HepG2 (cell line): ENCODE data around the gene GNAZ. TPM values are rescaled to one million over a fixed set of nuclear protein-coding genes. Genes with fewer than 3 reads are reported as not detected.

Source experiments
- ATAC-seq: fragments of 200-7000 bp; cut with Tn5 transposase; 3 replicates; pipeline ENCODE4 v1.9.1; 2020; ENCODE audit warnings: mild to moderate bottlenecking, moderate library complexity
- BruUV-seq: library from RNA; stranded (reverse); fragments of 400-500 nt; replicated peaks from 2 replicates; lab custom pipeline; 2021; lab: Mats Ljungman, UMichigan
- CTCF ChIA-PET: fragments of 300-600 bp; formaldehyde crosslinking; extraction: SDS; loops from one replicate; lab custom pipeline; 2021; ENCODE audit warnings: low total read pairs, inconsistent platforms, low intra/inter-chr PET ratio; lab: Yijun Ruan, JAX
- POLR2A ChIA-PET: fragments of 350-600 bp; sonication (Branson Sonifier 250); formaldehyde crosslinking; loops from one replicate; lab custom pipeline; 2020; ENCODE audit warnings: antibody characterized with exemption, inconsistent platforms; lab: Yijun Ruan, JAX
- DNase-seq: peaks from one replicate; pipeline ENCODE4 v3.0.0-alpha.2; 2015; ENCODE audit warnings: low spot score
- FAIRE-seq: peaks from 3 replicates; lab custom pipeline; 2011; peaks lifted over from hg19 to GRCh38; lab: Jason Lieb, UNC
- H2AFZ ChIP-seq: one replicate; pipeline ENCODE4 v1.6.1; 2011; ENCODE audit warnings: low read length, inconsistent platforms
- H3K27ac ChIP-seq: fragments of 300-600 bp; 3 replicates; pipeline ENCODE4 v1.8.0; 2011; ENCODE audit warnings: mixed run types, mild to moderate bottlenecking, mixed read lengths, low read length, inconsistent platforms; ENCODE audit not compliant: insufficient read depth; ENCODE audit errors: extremely low read length
- H3K27me3 ChIP-seq, 2 experiments: fragments of 200-600 bp in 1 of 2; 2 replicates in 1 of 2; 3 replicates in 1 of 2; pipeline versions ENCODE4 v1.6.0 to v1.8.0; 2011; ENCODE audit warnings: low read length in 2 of 2, mild to moderate bottlenecking in 2 of 2, moderate library complexity in 2 of 2, inconsistent platforms in 1 of 2; ENCODE audit not compliant: insufficient read depth in 2 of 2, control insufficient read depth in 1 of 2
- H3K36me3 ChIP-seq, 2 experiments: fragments of 200-600 bp in 1 of 2; replicated peaks in 1 of 2; 2 replicates in 1 of 2; 3 replicates in 1 of 2; pipeline versions ENCODE4 v1.5.1 to v1.8.0; 2011; ENCODE audit warnings: low read length in 2 of 2, inconsistent platforms in 1 of 2; ENCODE audit not compliant: insufficient read depth in 2 of 2, control insufficient read depth in 1 of 2
- H3K4me1 ChIP-seq: 2 replicates; pipeline ENCODE4 v1.5.1; 2012; ENCODE audit warnings: low read length, inconsistent platforms; ENCODE audit not compliant: insufficient read depth
- H3K4me2 ChIP-seq: 2 replicates; pipeline ENCODE4 v1.6.0; 2011; ENCODE audit warnings: low read depth, low read length, inconsistent platforms
- H3K4me3 ChIP-seq, 3 experiments: fragments of 200-600 bp in 1 of 3; sonication (generic), shearing (Covaris generic) in 1 of 3; replicated peaks in 1 of 3; 2 replicates each; pipeline ENCODE4 v1.5.1; 2011 to 2016; ENCODE audit warnings: low read length in 3 of 3, inconsistent platforms in 2 of 3, low read depth in 2 of 3, mild to moderate bottlenecking in 2 of 3, control low read depth in 1 of 3, mixed read lengths in 1 of 3; ENCODE audit not compliant: insufficient read depth in 1 of 3
- H3K79me2 ChIP-seq: one replicate; pipeline ENCODE4 v1.6.1; 2011; ENCODE audit warnings: low read length, inconsistent platforms; ENCODE audit not compliant: insufficient read depth
- H3K9ac ChIP-seq: 2 replicates; pipeline ENCODE4 v1.6.0; 2011; ENCODE audit warnings: mild to moderate bottlenecking, low read depth, low read length, inconsistent platforms; ENCODE audit not compliant: insufficient read depth
- H3K9me3 ChIP-seq: 2 replicates; pipeline ENCODE4 v1.5.1; 2012; ENCODE audit warnings: mild to moderate bottlenecking, low read length
- H4K20me1 ChIP-seq: 2 replicates; pipeline ENCODE4 v1.6.0; 2011; ENCODE audit warnings: inconsistent platforms, mild to moderate bottlenecking, low read length, moderate library complexity; ENCODE audit not compliant: insufficient read depth
- WGBS: methylation state at CpG from one replicate; pipeline ENCODE4 v1.1.6; 2017; ENCODE audit warnings: low lambda C conversion rate; 5-methylcytosine and 5-hydroxymethylcytosine counted together
- in situ Hi-C: cut with HindIII; loops from 2 replicates; pipeline ENCODE4 v1.10.0; 2017; ENCODE audit warnings: low pct_unique_long_range_greater_than_20kb; ENCODE audit not compliant: extremely low pct_ligation_motif_present
- intact Hi-C: fragments of 100-400 bp; cut with micrococcal nuclease; formaldehyde crosslinking; loops from one replicate; pipeline ENCODE4 v1.10.0; 2022; ENCODE audit not compliant: unreplicated experiment
- polyA plus RNA-seq, 8 experiments: library from polyadenylated mRNA; depleted of rRNA in 3 of 8; stranded (reverse) in 7 of 8; unstranded in 1 of 8; fragments of >200 nt; fragmentation: Illumina TruSeq in 4 of 8; extraction: Trizol in 4 of 8; gene quantifications; 2 replicates each; pipeline versions ENCODE4 v1.2.1 to v1.2.3, GENCODE V29; 2011 to 2016; ENCODE audit warnings: low read depth in 4 of 8, missing spikeins in 1 of 8, mixed read lengths in 1 of 8; ENCODE audit not compliant: insufficient read depth in 1 of 8
- total RNA-seq, 5 experiments: library from RNA; depleted of rRNA; stranded (reverse); fragments of >200 nt; fragmentation: Illumina TruSeq; extraction: Trizol; gene quantifications; 2 replicates each; pipeline ENCODE4 v1.2.3, GENCODE V29; 2016; ENCODE audit warnings: low read depth in 1 of 5
- TF ChIP-seq, protein P1 (sequence below): sonication (generic); formaldehyde crosslinking; IDR thresholded peaks from 2 replicates; pipeline ENCODE4 v1.4.0; 2020; ENCODE audit warnings: missing genetic modification reagents, borderline replicate concordance

GNAZ gene
- total and polyA plus RNA-seq, 2 of the 13 experiments (the other 11 are each of a cell fraction or from before 2014, with no cell fraction given) = 11.4 to 22.3 TPM

DNA sequence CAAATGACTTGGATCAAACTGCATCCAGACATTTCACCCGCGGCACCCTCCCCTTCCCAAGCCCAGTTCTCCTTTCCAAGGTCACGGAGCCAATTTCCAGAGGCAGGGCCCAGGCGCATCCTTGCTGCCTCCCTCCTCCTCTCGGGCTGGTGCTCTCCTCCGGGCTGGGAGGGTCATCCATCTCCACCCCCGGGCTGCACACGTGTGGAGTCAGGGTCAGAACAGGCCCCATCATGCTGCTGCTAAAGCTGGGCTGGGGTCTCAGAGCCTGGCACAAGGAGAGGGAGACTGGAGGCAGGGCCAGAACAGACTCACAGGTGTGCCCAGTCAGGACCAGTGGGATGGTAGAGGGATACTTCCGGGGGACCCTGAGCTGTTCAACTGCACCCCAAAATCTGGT lies 57.5 kb downstream of the GNAZ start:
- H3K27me3 ChIP-seq = no peaks in the 10 kb centered on the region
- H3K4me3 ChIP-seq = no peak overlapping the region
- H3K27ac ChIP-seq = no peak overlapping the region
- no peak overlapping the region for H3K9ac ChIP-seq
- no peak for DNase-seq
- peaks cover 2 to 4% of the 10 kb centered on the region in 2 experiments; a peak in 2 of 5 replicates for H3K36me3 ChIP-seq
- no peak for FAIRE-seq
- no TSS peak for BruUV-seq
- TF ChIP-seq, protein P1, sequence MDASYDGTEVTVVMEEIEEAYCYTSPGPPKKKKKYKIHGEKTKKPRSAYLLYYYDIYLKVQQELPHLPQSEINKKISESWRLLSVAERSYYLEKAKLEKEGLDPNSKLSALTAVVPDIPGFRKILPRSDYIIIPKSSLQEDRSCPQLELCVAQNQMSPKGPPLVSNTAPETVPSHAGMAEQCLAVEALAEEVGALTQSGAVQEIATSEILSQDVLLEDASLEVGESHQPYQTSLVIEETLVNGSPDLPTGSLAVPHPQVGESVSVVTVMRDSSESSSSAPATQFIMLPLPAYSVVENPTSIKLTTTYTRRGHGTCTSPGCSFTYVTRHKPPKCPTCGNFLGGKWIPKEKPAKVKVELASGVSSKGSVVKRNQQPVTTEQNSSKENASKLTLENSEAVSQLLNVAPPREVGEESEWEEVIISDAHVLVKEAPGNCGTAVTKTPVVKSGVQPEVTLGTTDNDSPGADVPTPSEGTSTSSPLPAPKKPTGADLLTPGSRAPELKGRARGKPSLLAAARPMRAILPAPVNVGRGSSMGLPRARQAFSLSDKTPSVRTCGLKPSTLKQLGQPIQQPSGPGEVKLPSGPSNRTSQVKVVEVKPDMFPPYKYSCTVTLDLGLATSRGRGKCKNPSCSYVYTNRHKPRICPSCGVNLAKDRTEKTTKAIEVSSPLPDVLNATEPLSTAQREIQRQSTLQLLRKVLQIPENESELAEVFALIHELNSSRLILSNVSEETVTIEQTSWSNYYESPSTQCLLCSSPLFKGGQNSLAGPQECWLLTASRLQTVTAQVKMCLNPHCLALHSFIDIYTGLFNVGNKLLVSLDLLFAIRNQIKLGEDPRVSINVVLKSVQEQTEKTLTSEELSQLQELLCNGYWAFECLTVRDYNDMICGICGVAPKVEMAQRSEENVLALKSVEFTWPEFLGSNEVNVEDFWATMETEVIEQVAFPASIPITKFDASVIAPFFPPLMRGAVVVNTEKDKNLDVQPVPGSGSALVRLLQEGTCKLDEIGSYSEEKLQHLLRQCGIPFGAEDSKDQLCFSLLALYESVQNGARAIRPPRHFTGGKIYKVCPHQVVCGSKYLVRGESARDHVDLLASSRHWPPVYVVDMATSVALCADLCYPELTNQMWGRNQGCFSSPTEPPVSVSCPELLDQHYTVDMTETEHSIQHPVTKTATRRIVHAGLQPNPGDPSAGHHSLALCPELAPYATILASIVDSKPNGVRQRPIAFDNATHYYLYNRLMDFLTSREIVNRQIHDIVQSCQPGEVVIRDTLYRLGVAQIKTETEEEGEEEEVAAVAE = no peak
- no peaks in the 10 kb centered on the region for H3K9me3 ChIP-seq
- no peaks in the 10 kb centered on the region for H3K79me2 ChIP-seq
- no peak overlapping the region for H2AFZ ChIP-seq
- no peak overlapping the region for H3K4me2 ChIP-seq
- H4K20me1 ChIP-seq = no peaks in the 10 kb centered on the region
- in situ Hi-C loops = loop anchor here (5.0 to 10.0 kb wide), 2 partner anchors 170 to 283 kb away; no protein-coding TSS in a partner anchor
- intact Hi-C loops = loop anchor here (1.0 to 10.0 kb wide), 3 partner anchors 53 to 168 kb away; partner anchors contain the start of gene GNAZ
- WGBS = 87% methylated on average over 4 of the region's 9 CpGs
- ChIA-PET POLR2A (interaction anchor here (2.3 kb wide), 1 partner anchor 168 kb away, joined by 8 read pairs; no protein-coding TSS in a partner anchor), CTCF (interaction anchor here (1.2 to 6.5 kb wide), 4 partner anchors 58 to 172 kb away, joined by 3 to 299 read pairs (median 9); no protein-coding TSS in a partner anchor)
- ATAC-seq = no peak
- peaks cover 13% of the 10 kb centered on the region for H3K4me1 ChIP-seq
